Glutamatergic neuron (in vitro differentiated cells): Measurements from ENCODE around the gene NLRP12. TPM values are rescaled to one million over a fixed set of nuclear protein-coding genes. Genes with fewer than 3 reads are reported as not detected.

Source experiments
- DNase-seq: peaks from one replicate; pipeline ENCODE4 v3.0.0; 2022
- H3K27ac Mint-ChIP-seq: one replicate; pipeline ENCODE4 v1.8.0; 2020; ENCODE audit warnings: mild to moderate bottlenecking, mixed read lengths, inconsistent platforms; ENCODE audit not compliant: unreplicated experiment
- H3K27me3 Mint-ChIP-seq: one replicate; pipeline ENCODE4 v1.8.0; 2020; ENCODE audit warnings: mild to moderate bottlenecking, moderate library complexity, mixed read lengths, inconsistent platforms; ENCODE audit not compliant: unreplicated experiment
- H3K36me3 Mint-ChIP-seq: one replicate; pipeline ENCODE4 v1.8.0; 2020; ENCODE audit warnings: mild to moderate bottlenecking, mixed read lengths, inconsistent platforms; ENCODE audit not compliant: unreplicated experiment
- H3K4me1 Mint-ChIP-seq: one replicate; pipeline ENCODE4 v1.8.0; 2020; ENCODE audit warnings: mild to moderate bottlenecking, low read depth, mixed read lengths, inconsistent platforms; ENCODE audit not compliant: unreplicated experiment
- H3K4me3 Mint-ChIP-seq: one replicate; pipeline ENCODE4 v1.8.0; 2020; ENCODE audit warnings: mild to moderate bottlenecking, mixed read lengths, inconsistent platforms; ENCODE audit not compliant: unreplicated experiment
- H3K9me3 Mint-ChIP-seq: one replicate; pipeline ENCODE4 v1.8.0; 2020; ENCODE audit warnings: mild to moderate bottlenecking, moderate library complexity, mixed read lengths, inconsistent platforms; ENCODE audit not compliant: unreplicated experiment
- CTCF ChIP-seq: fragments of 200-600 bp; sonication (generic); IDR thresholded peaks from one replicate; pipeline ENCODE4 v1.5.0; 2021; ENCODE audit not compliant: partially characterized antibody, unreplicated experiment
- total RNA-seq: library from RNA; stranded (reverse); fragmentation: NEBNext Ultra II Directional; extraction: Animal tissue kit (Norgen Biotek cat#: 25700); gene quantifications from one replicate; pipeline ENCODE4 v1.2.1, GENCODE V29; 2021; ENCODE audit not compliant: unreplicated experiment

NLRP12 gene
- total RNA-seq, 1 donor from 2014 or later, result 0.12 TPM

GRCh38 chr19:53865918-53866864 lies 42.1 kb upstream of the NLRP12 start:
- no peak for TF ChIP-seq CTCF
- peaks cover 11% of the 10 kb centered on the region for H3K9me3 Mint-ChIP-seq
- peaks cover 2% of the 10 kb centered on the region for H3K4me1 Mint-ChIP-seq
- peak overlapping the region; percentile 99 for H3K27ac Mint-ChIP-seq
- peak; percentile 82 for DNase-seq
- peak overlapping the region; percentile 91 for H3K4me3 Mint-ChIP-seq
- no peaks in the 10 kb centered on the region for H3K36me3 Mint-ChIP-seq
- H3K27me3 Mint-ChIP-seq, result peaks cover 12% of the 10 kb centered on the region

GRCh38 chr19:53865523-53865917 lies 41.4 kb upstream of the NLRP12 start:
- Mint-ChIP-seq H3K4me3 (peak overlapping the region; percentile 84), H3K27me3 (peaks cover 12% of the 10 kb centered on the region), H3K27ac (peak overlapping the region; percentile 95), H3K36me3 (no peaks in the 10 kb centered on the region), H3K9me3 (peaks cover 9% of the 10 kb centered on the region), H3K4me1 (no peaks in the 10 kb centered on the region)
- DNase-seq, result no peak
- TF ChIP-seq CTCF, result no peak

- peaks cover 9% of the 10 kb centered on the region for H3K9me3 Mint-ChIP-seq
- peaks cover 12% of the 10 kb centered on the region for H3K27me3 Mint-ChIP-seq
- H3K4me3 Mint-ChIP-seq, result no peak overlapping the region
- DNase-seq, result no peak
- no peak for TF ChIP-seq CTCF
- H3K36me3 Mint-ChIP-seq, result no peaks in the 10 kb centered on the region
- H3K4me1 Mint-ChIP-seq, result no peaks in the 10 kb centered on the region
- H3K27ac Mint-ChIP-seq, result no peak overlapping the region
These were observed 40.3 kb upstream of the NLRP12 start for GRCh38 chr19:53864308-53864836.

GRCh38 chr19:53853707-53854106 lies 29.6 kb upstream of the NLRP12 start:
- no peak for DNase-seq
- H3K9me3 Mint-ChIP-seq, result peaks cover 5% of the 10 kb centered on the region
- no peak overlapping the region for H3K27ac Mint-ChIP-seq
- no peak overlapping the region for H3K4me3 Mint-ChIP-seq
- peaks cover 7% of the 10 kb centered on the region for H3K27me3 Mint-ChIP-seq
- H3K36me3 Mint-ChIP-seq, result peaks cover 5% of the 10 kb centered on the region
- peaks cover 8% of the 10 kb centered on the region for H3K4me1 Mint-ChIP-seq
- TF ChIP-seq CTCF, result no peak

- TF ChIP-seq CTCF, result no peak
- Mint-ChIP-seq H3K27me3 (peaks cover 14% of the 10 kb centered on the region), H3K27ac (no peak overlapping the region), H3K4me1 (peaks cover 12% of the 10 kb centered on the region), H3K36me3 (peaks cover 5% of the 10 kb centered on the region), H3K9me3 (peaks cover 13% of the 10 kb centered on the region), H3K4me3 (peak overlapping the region; percentile 4)
- no peak for DNase-seq
These were observed 25.1 kb upstream of the NLRP12 start for GRCh38 chr19:53849237-53849676.
